Gastrocnemius medialis (tissue), 4 donors: ENCODE measurements around the gene WDR89.

Experiments used
- CTCF ChIP-seq, 5 experiments: fragments of 450-650 bp in 3 of 5; fragments of 200-600 bp in 2 of 5; sonication (generic) in 2 of 5; IDR thresholded peaks in 4 of 5; conservative IDR thresholded peaks in 1 of 5; 1 replicate in 4 of 5; 2 replicates in 1 of 5; pipeline ENCODE4 v1.5.1; 2016 to 2019; ENCODE audit warnings: antibody characterized with exemption in 5 of 5, mild to moderate bottlenecking in 3 of 5, moderate library complexity in 3 of 5
- POLR2A ChIP-seq, 2 donors: fragments of 450-650 bp; IDR thresholded peaks; one replicate each; pipeline ENCODE4 v1.6.1; 2017; ENCODE audit warnings: antibody characterized with exemption in 2 of 2, mild to moderate bottlenecking in 2 of 2, moderate library complexity in 2 of 2

- TF ChIP-seq CTCF (IDR thresholded peaks at IDR 0.05 in 4 of 5, conservative IDR thresholded peaks at IDR 0.05 in 1 of 5) = no peak
- no peak for TF ChIP-seq POLR2A (IDR thresholded peaks at IDR 0.05)
These were observed 37.9 kb downstream of the WDR89 start for GRCh38 chr14:63603749-63604277.
